HCT116 (cell line): ENCODE data around the gene FOXP1. TPM values are rescaled to one million over a fixed set of nuclear protein-coding genes. Genes with fewer than 3 reads are reported as not detected.

Experiments used
- ATAC-seq: fragments of 200-7000 bp; cut with Tn5 transposase; 2 replicates; pipeline ENCODE4 v1.9.1; 2020; ENCODE audit warnings: mild to moderate bottlenecking, moderate library complexity
- BruUV-seq: library from RNA; stranded (reverse); fragments of 400-500 nt; replicated peaks from 2 replicates; lab custom pipeline; 2021; lab: Mats Ljungman, UMichigan
- CTCF ChIA-PET: fragments of 300-600 bp; sonication (Branson Sonifier 250); formaldehyde crosslinking; loops from one replicate; lab custom pipeline; 2021; ENCODE audit warnings: antibody characterized with exemption; lab: Charles Lee
- POLR2A ChIA-PET: fragments of 300-600, 350-600 bp; sonication (Branson Sonifier 250); formaldehyde crosslinking; loops from one replicate; lab custom pipeline; 2021; ENCODE audit warnings: antibody characterized with exemption; lab: Charles Lee
- RAD21 ChIA-PET, 2 experiments: fragments of 300-600 bp; sonication (Branson Sonifier 250); formaldehyde crosslinking; loops; one replicate each; lab custom pipeline; 2023; ENCODE audit warnings: low total read pairs in 2 of 2; ENCODE audit not compliant: uncharacterized antibody in 2 of 2, unreplicated experiment in 2 of 2, low non-redundant PET in 1 of 2; lab: Charles Lee
- DNase-seq: peaks from one replicate; pipeline ENCODE4 v3.0.0-alpha.2; 2010; ENCODE audit warnings: low read depth, low spot score
- H2AFZ ChIP-seq: fragments of 200-600 bp; shearing (Covaris generic), sonication (generic); 2 replicates; pipeline ENCODE4 v1.6.1; 2017; ENCODE audit warnings: low read depth, mixed run types, mixed read lengths, antibody characterized with exemption, low read length; ENCODE audit not compliant: poor library complexity, severe bottlenecking
- H3K27ac ChIP-seq: 2 replicates; pipeline ENCODE4 v1.5.1; 2012; ENCODE audit warnings: low read depth, low read length
- H3K27me3 ChIP-seq: fragments of 200-600 bp; sonication (generic); 2 replicates; pipeline ENCODE4 v1.6.1; 2016; ENCODE audit warnings: mixed run types, low read length, mixed read lengths; ENCODE audit not compliant: insufficient read depth
- H3K36me3 ChIP-seq, 2 experiments: fragments of 200-500 bp in 1 of 2; fragments of 200-600 bp in 1 of 2; sonication (Bioruptor generic) in 1 of 2; sonication (generic) in 1 of 2; 2 replicates each; pipeline versions ENCODE4 v1.5.1 to v1.6.1; 2014 to 2016; ENCODE audit warnings: low read length in 2 of 2, inconsistent platforms in 1 of 2, mixed read lengths in 1 of 2, mixed run types in 1 of 2; ENCODE audit not compliant: insufficient read depth in 2 of 2, control insufficient read depth in 1 of 2
- H3K4me1 ChIP-seq, 2 experiments: fragments of 200-600 bp in 1 of 2; sonication (generic) in 1 of 2; 2 replicates each; pipeline versions ENCODE4 v1.5.1 to v1.6.1; 2012 to 2017; ENCODE audit warnings: low read length in 2 of 2, inconsistent platforms in 1 of 2, mild to moderate bottlenecking in 1 of 2, mixed read lengths in 1 of 2, mixed run types in 1 of 2, moderate library complexity in 1 of 2; ENCODE audit not compliant: insufficient read depth in 2 of 2, control insufficient read depth in 1 of 2
- H3K4me2 ChIP-seq: fragments of 200-600 bp; sonication (generic); 2 replicates; pipeline ENCODE4 v1.6.1; 2017; ENCODE audit warnings: mixed run types, low read length, mixed read lengths
- H3K4me3 ChIP-seq, 2 experiments: fragments of 200-600 bp in 1 of 2; sonication (generic) in 1 of 2; replicated peaks in 1 of 2; 2 replicates each; pipeline ENCODE4 v1.5.1; 2011 to 2016; ENCODE audit warnings: low read length in 2 of 2, control low read depth in 1 of 2, low read depth in 1 of 2, mild to moderate bottlenecking in 1 of 2, mixed read lengths in 1 of 2, mixed run types in 1 of 2
- H3K79me2 ChIP-seq: fragments of 200-600 bp; sonication (generic); 2 replicates; pipeline ENCODE4 v1.6.1; 2017; ENCODE audit warnings: mild to moderate bottlenecking, mixed run types, low read length, moderate library complexity, mixed read lengths; ENCODE audit not compliant: insufficient read depth
- H3K9ac ChIP-seq: fragments of 200-600 bp; sonication (generic); 2 replicates; pipeline ENCODE4 v1.6.1; 2016; ENCODE audit warnings: low read length, mixed read lengths
- H3K9me2 ChIP-seq: fragments of 200-600 bp; sonication (generic), shearing (Covaris generic); 2 replicates; pipeline ENCODE4 v1.6.1; 2017; ENCODE audit warnings: mixed run types, mild to moderate bottlenecking, moderate library complexity; ENCODE audit not compliant: insufficient read depth
- H3K9me3 ChIP-seq, 2 experiments: fragments of 200-500 bp in 1 of 2; fragments of 200-600 bp in 1 of 2; sonication (Bioruptor generic) in 1 of 2; sonication (generic) in 1 of 2; 2 replicates each; pipeline ENCODE4 v1.6.1; 2014 to 2017; ENCODE audit warnings: low read length in 2 of 2, mixed read lengths in 2 of 2, inconsistent platforms in 1 of 2, low read depth in 1 of 2, mild to moderate bottlenecking in 1 of 2, mixed run types in 1 of 2, moderate library complexity in 1 of 2; ENCODE audit not compliant: control insufficient read depth in 1 of 2, insufficient read depth in 1 of 2
- H4K20me1 ChIP-seq: fragments of 200-600 bp; sonication (generic), shearing (Covaris generic); 2 replicates; pipeline ENCODE4 v1.6.1; 2017; ENCODE audit warnings: mixed run types, mild to moderate bottlenecking, moderate library complexity; ENCODE audit not compliant: insufficient read depth
- CBX3 ChIP-seq: IDR thresholded peaks from 2 replicates; pipeline ENCODE4 v1.6.1; 2012; ENCODE audit warnings: low read depth
- CEBPB ChIP-seq: IDR thresholded peaks from 2 replicates; pipeline ENCODE4 v1.6.1; 2012; ENCODE audit warnings: low read depth
- ELF1 ChIP-seq: IDR thresholded peaks from 2 replicates; pipeline ENCODE4 v1.6.1; 2012; ENCODE audit warnings: low read depth, borderline replicate concordance
- EZH2phosphoT487 ChIP-seq: fragments of 200-600 bp; IDR thresholded peaks from 2 replicates; pipeline ENCODE4 v1.6.1; 2018; ENCODE audit warnings: antibody characterized with exemption, borderline replicate concordance
- FOSL1 ChIP-seq: IDR thresholded peaks from 2 replicates; pipeline ENCODE4 v1.6.1; 2012; ENCODE audit warnings: low read depth
- JUND ChIP-seq: IDR thresholded peaks from 2 replicates; pipeline ENCODE4 v1.6.1; 2012
- POLR2AphosphoS5 ChIP-seq: IDR thresholded peaks from 2 replicates; pipeline ENCODE4 v1.6.1; 2011; ENCODE audit warnings: mild to moderate bottlenecking, low read depth, low read length, moderate library complexity
- RAD21 ChIP-seq: IDR thresholded peaks from 2 replicates; pipeline ENCODE4 v1.6.1; 2012; ENCODE audit warnings: low read depth, mild to moderate bottlenecking
- SIN3A ChIP-seq: IDR thresholded peaks from 2 replicates; pipeline ENCODE4 v1.6.1; 2012; ENCODE audit warnings: low read depth
- SP1 ChIP-seq: IDR thresholded peaks from 2 replicates; pipeline ENCODE4 v1.6.1; 2012; ENCODE audit warnings: low read depth
- ZBTB33 ChIP-seq: IDR thresholded peaks from 2 replicates; pipeline ENCODE4 v1.6.1; 2011; ENCODE audit warnings: mild to moderate bottlenecking, low read length, moderate library complexity; ENCODE audit not compliant: insufficient replicate concordance; ENCODE audit errors: extremely low read depth
- ZFX ChIP-seq: fragments of 450-650 bp; IDR thresholded peaks from 2 replicates; pipeline ENCODE4 v1.6.1; 2017
- ZNF274 ChIP-seq: fragments of 200-500 bp; sonication (Bioruptor generic); IDR thresholded peaks from 2 replicates; pipeline ENCODE4 v1.6.1; 2014; ENCODE audit warnings: mild to moderate bottlenecking, low read depth, low read length, inconsistent platforms
- intact Hi-C: fragments of 100-400 bp; cut with micrococcal nuclease; formaldehyde crosslinking; loops from 2 replicates; pipeline ENCODE4 v1.10.0; 2022
- total RNA-seq: library from RNA; stranded (reverse); gene quantifications from one replicate; pipeline ENCODE4 v1.2.1, GENCODE V29; 2021; ENCODE audit not compliant: unreplicated experiment
- TF ChIP-seq, protein P1 (sequence below): IDR thresholded peaks from 2 replicates; pipeline ENCODE4 v1.6.1; 2012; ENCODE audit warnings: low read depth
- TF ChIP-seq, protein P2 (sequence below), 3 experiments: fragments of 200-600 bp in 1 of 3; sonication (generic) in 1 of 3; IDR thresholded peaks in 2 of 3; conservative IDR thresholded peaks in 1 of 3; 2 replicates each; pipeline ENCODE4 v1.5.1; 2012 to 2017; ENCODE audit warnings: low read depth in 2 of 3, low read length in 2 of 3, antibody characterized with exemption in 1 of 3, borderline replicate concordance in 1 of 3, control low read depth in 1 of 3, mild to moderate bottlenecking in 1 of 3, mixed read lengths in 1 of 3, mixed run types in 1 of 3, moderate library complexity in 1 of 3; ENCODE audit not compliant: insufficient read depth in 1 of 3

The FOXP1 gene
- total RNA-seq, 1 experiment from 2014 or later = 11.4 TPM

- no peak for TF ChIP-seq EZH2phosphoT487
- TF ChIP-seq ZBTB33 = no peak
- TF ChIP-seq ZFX = no peak
- no peak for TF ChIP-seq RAD21
- TF ChIP-seq ELF1 = no peak
- no peak for TF ChIP-seq FOSL1
- TF ChIP-seq, protein P1, sequence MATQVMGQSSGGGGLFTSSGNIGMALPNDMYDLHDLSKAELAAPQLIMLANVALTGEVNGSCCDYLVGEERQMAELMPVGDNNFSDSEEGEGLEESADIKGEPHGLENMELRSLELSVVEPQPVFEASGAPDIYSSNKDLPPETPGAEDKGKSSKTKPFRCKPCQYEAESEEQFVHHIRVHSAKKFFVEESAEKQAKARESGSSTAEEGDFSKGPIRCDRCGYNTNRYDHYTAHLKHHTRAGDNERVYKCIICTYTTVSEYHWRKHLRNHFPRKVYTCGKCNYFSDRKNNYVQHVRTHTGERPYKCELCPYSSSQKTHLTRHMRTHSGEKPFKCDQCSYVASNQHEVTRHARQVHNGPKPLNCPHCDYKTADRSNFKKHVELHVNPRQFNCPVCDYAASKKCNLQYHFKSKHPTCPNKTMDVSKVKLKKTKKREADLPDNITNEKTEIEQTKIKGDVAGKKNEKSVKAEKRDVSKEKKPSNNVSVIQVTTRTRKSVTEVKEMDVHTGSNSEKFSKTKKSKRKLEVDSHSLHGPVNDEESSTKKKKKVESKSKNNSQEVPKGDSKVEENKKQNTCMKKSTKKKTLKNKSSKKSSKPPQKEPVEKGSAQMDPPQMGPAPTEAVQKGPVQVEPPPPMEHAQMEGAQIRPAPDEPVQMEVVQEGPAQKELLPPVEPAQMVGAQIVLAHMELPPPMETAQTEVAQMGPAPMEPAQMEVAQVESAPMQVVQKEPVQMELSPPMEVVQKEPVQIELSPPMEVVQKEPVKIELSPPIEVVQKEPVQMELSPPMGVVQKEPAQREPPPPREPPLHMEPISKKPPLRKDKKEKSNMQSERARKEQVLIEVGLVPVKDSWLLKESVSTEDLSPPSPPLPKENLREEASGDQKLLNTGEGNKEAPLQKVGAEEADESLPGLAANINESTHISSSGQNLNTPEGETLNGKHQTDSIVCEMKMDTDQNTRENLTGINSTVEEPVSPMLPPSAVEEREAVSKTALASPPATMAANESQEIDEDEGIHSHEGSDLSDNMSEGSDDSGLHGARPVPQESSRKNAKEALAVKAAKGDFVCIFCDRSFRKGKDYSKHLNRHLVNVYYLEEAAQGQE = no peak
- no peak for TF ChIP-seq POLR2AphosphoS5
- TF ChIP-seq CBX3 = no peak
- TF ChIP-seq, protein P2, sequence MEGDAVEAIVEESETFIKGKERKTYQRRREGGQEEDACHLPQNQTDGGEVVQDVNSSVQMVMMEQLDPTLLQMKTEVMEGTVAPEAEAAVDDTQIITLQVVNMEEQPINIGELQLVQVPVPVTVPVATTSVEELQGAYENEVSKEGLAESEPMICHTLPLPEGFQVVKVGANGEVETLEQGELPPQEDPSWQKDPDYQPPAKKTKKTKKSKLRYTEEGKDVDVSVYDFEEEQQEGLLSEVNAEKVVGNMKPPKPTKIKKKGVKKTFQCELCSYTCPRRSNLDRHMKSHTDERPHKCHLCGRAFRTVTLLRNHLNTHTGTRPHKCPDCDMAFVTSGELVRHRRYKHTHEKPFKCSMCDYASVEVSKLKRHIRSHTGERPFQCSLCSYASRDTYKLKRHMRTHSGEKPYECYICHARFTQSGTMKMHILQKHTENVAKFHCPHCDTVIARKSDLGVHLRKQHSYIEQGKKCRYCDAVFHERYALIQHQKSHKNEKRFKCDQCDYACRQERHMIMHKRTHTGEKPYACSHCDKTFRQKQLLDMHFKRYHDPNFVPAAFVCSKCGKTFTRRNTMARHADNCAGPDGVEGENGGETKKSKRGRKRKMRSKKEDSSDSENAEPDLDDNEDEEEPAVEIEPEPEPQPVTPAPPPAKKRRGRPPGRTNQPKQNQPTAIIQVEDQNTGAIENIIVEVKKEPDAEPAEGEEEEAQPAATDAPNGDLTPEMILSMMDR (IDR thresholded peaks at IDR 0.05 in 2 of 3, conservative IDR thresholded peaks at IDR 0.05 in 1 of 3; ENCODE audit: borderline replicate concordance in 1 of 3, insufficient read depth in 1 of 3, low read depth in 2 of 3, low read length in 2 of 3) = no peak
- no peak for TF ChIP-seq SP1
- TF ChIP-seq ZNF274 = no peak
- no peak for TF ChIP-seq CEBPB
- no peak for TF ChIP-seq SIN3A
- no peak for TF ChIP-seq JUND
- ChIA-PET RAD21 (no interaction called here), POLR2A (no interaction called here), CTCF (no interaction called here)
- Histone ChIP-seq H3K4me3 (no peak overlapping the region), H3K27ac (no peak overlapping the region), H3K36me3 (no peaks in the 10 kb centered on the region), H3K4me1 (no peaks in the 10 kb centered on the region), H3K9ac (no peak overlapping the region), H3K9me3 (no peaks in the 10 kb centered on the region), H4K20me1 (no peaks in the 10 kb centered on the region), H2AFZ (no peak overlapping the region), H3K27me3 (no peaks in the 10 kb centered on the region), H3K4me2 (no peak overlapping the region), H3K79me2 (no peaks in the 10 kb centered on the region), H3K9me2 (no peaks in the 10 kb centered on the region)
- intact Hi-C loops = no loop called here
- DNase-seq (no peak), ATAC-seq (no peak)
- BruUV-seq = no TSS peak
These were observed 438.8 kb downstream of the FOXP1 start for GRCh38 chr3:71144525-71145253.
